GM21367 (cell line): ENCODE results near the gene KCNJ4.

ENCODE experiments used
- ATAC-seq: cut with Tn5 transposase; IDR thresholded peaks from one replicate; pipeline ENCODE4 v1.9.1; 2021; ENCODE audit not compliant: unreplicated experiment

KCNJ4 gene

GRCh38 chr22:38453066-38453672 lies 1.8 kb downstream of the KCNJ4 start:
- ATAC-seq: no peak

- ATAC-seq: no peak
These were observed 2.5 kb downstream of the KCNJ4 start for GRCh38 chr22:38452373-38453065.

GRCh38 chr22:38451864-38452263 lies 3.1 kb downstream of the KCNJ4 start:
- no peak for ATAC-seq

GRCh38 chr22:38451404-38451803 lies 3.6 kb downstream of the KCNJ4 start:
- no peak for ATAC-seq

- ATAC-seq: no peak
These were observed 4.7 kb downstream of the KCNJ4 start for GRCh38 chr22:38450234-38450797.

GRCh38 chr22:38449776-38450175 lies 5.2 kb downstream of the KCNJ4 start:
- no peak for ATAC-seq

- ATAC-seq: no peak
These were observed 5.9 kb downstream of the KCNJ4 start for GRCh38 chr22:38448945-38449745.

- ATAC-seq: no peak
These were observed 8.9 kb downstream of the KCNJ4 start for GRCh38 chr22:38446018-38446601.

GRCh38 chr22:38444783-38445182 lies 10.2 kb downstream of the KCNJ4 start:
- ATAC-seq: no peak

GRCh38 chr22:38443628-38444521 lies 11.1 kb downstream of the KCNJ4 start:
- no peak for ATAC-seq

- no peak for ATAC-seq
These were observed 11.9 kb downstream of the KCNJ4 start for GRCh38 chr22:38442967-38443627.

- no peak for ATAC-seq
These were observed 13.2 kb downstream of the KCNJ4 start for GRCh38 chr22:38441620-38442287.

GRCh38 chr22:38440747-38441350 lies 14.2 kb downstream of the KCNJ4 start:
- no peak for ATAC-seq

- ATAC-seq: no peak
These were observed 17.6 kb downstream of the KCNJ4 start for GRCh38 chr22:38437416-38437815.

- no peak for ATAC-seq
These were observed 18.2 kb downstream of the KCNJ4 start for GRCh38 chr22:38436629-38437395.

GRCh38 chr22:38435965-38436364 lies 19.0 kb downstream of the KCNJ4 start:
- no peak for ATAC-seq

- ATAC-seq: no peak
These were observed 20.0 kb downstream of the KCNJ4 start for GRCh38 chr22:38435010-38435409.

GRCh38 chr22:38433871-38434270 lies 21.1 kb downstream of the KCNJ4 start:
- no peak for ATAC-seq
